Measurements from ENCODE around the gene HYAL3.
"Not testable (repeated sequence)": the region's sequence is repeated elsewhere in the genome, so short reads cannot be mapped to it uniquely, and the experiment has no call there.

Gene HYAL3

DNA sequence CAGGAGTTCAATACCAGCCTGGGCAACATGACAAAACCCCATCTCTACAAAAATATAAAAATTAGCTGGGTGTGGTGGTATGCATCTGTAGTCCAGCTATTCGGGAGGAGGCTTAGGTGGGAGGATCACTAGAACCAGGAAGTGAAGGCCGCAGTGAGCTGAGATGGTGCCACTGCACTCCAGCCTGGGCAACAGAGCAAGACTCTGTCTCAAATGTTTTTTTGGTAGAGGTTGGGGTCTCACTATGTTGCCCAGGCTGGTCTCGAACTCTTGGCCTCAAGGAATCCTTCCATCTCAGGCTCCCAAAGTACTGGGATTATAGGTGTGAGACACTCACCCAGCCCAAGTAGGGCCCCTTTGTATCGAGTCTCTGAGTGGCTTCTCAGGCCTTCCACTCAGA lies 5.1 kb downstream of the HYAL3 start:
- no peak overlapping the region for H3K27ac ChIP-seq (ENCODE audit: low read length)
- peaks cover 3% of the 10 kb centered on the region; the same call in 1 of the 2 replicates for H3K4me1 ChIP-seq (ENCODE audit: insufficient read depth, low read length)
- peaks cover 16% of the 10 kb centered on the region for H3K36me3 ChIP-seq (ENCODE audit: insufficient read depth, low read depth, low read length)
- no peak overlapping the region for H3K9ac ChIP-seq (ENCODE audit: low read depth, low read length)
- H3K9me3 ChIP-seq (ENCODE audit: insufficient read depth, low read depth, low read length): no peaks in the 10 kb centered on the region
- H3K27me3 ChIP-seq (ENCODE audit: insufficient read depth, low read length): no peaks in the 10 kb centered on the region
- H3K4me3 ChIP-seq (ENCODE audit: low read length): no peak overlapping the region

DNA sequence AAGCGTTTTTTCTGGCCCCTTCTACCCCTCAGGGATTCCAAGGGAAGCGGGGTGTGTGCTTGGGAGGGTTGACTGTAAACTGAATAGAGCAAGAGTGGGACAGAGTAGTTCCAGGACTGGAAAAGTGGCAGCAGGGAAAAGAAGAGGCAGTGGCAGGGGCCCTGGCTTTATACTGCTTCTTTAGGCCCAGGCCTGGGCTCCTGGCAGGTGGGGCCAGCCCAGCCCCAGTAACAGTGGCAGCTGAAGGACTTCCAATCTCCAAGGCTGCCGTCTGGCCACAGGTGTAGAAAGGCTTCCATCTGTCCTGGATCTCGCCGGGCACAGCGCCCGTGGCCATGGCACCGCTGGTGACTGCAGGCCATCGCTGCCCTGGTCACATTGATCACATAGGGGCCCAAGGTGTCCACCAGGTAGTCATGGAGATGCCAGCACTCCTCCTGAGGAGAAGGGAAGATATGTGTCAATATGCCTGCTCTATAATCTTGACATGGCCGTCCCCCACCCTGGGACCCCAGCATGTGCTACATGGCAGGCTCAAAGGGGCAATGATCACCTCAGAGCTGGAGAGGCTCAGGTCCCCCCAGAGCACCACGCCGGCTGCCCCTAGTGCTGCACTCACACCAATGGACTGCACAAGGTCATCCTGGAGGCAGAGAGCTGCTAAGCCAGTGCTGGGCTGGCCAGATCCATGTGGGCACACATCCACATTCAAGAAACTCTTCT lies 6.0 kb downstream of the HYAL3 start:
- Histone ChIP-seq H3K27me3 (ENCODE audit: insufficient read depth, low read length) (no peaks in the 10 kb centered on the region), H3K36me3 (ENCODE audit: insufficient read depth, low read depth, low read length) (peaks cover 24% of the 10 kb centered on the region), H3K9me3 (ENCODE audit: insufficient read depth, low read depth, low read length) (no peaks in the 10 kb centered on the region), H3K9ac (ENCODE audit: low read depth, low read length) (peak overlapping the region; percentile 75; the same call in 1 of the 2 replicates), H3K27ac (ENCODE audit: low read length) (no peak overlapping the region), H3K4me3 (ENCODE audit: low read length) (peak overlapping the region; percentile 94; the same call in 1 of the 2 replicates), H3K4me1 (ENCODE audit: insufficient read depth, low read length) (peaks cover 3% of the 10 kb centered on the region; the same call in 1 of the 2 replicates)

DNA sequence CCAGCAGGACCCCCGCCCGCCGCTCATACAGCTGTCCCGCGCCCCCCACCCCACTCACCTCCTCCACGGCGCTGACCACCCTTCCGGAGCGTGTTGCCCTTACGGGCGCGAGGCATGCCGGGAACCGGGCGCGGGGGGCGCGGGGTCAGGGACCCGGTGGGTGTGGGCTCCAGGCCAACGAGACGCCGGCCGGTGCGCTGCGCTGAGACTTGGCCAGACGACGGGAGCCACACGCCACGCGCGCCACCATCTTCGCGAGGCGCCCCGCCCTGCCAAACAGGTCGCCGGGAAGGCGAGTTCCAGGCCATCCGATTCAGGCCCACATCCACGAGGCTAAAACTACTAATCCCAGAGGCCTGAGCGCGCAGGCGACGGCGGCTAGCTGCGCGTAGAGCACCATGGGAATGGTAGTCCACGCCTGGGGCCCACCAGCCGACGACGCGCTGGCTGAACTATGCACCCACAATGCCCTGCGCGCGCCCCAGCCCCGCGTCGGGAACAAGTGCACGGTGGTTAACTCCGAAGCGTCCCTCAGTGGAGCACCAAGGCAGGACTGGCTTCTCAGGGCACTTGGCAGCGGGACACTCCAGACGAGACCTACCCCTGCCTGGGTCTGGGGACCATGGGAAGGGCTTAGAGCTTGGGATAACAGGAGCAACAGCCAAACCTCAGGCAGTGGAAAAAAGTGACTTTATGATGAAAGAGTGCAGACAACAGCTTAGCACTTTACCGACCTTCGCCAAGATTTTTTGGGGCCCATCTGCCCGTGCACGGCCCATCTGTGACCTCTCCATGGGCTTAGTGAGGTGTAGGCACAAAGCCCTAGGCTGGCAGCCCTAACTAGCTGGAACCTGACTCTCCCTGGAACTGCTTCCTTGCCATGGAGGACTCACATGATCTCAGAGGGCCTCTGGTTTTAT lies 6.8 kb downstream of the HYAL3 start, which contains the start of gene IFRD2:
Gene IFRD2 (minus strand): TSS at position 271 of the 920 bp plus-strand sequence. CDS start 155 bp downstream, at position 116.
- Histone ChIP-seq H3K9me3 (ENCODE audit: insufficient read depth, low read depth, low read length) (no peaks in the 10 kb centered on the region), H3K27ac (ENCODE audit: low read length) (peak within 1 kb of the TSS; percentile 54), H3K27me3 (ENCODE audit: insufficient read depth, low read length) (no peaks in the 10 kb centered on the region), H3K4me1 (ENCODE audit: insufficient read depth, low read length) (peaks cover 3% of the 10 kb centered on the region; the same call in 1 of the 2 replicates), H3K36me3 (ENCODE audit: insufficient read depth, low read depth, low read length) (peaks cover 32% of the 10 kb centered on the region), H3K4me3 (ENCODE audit: low read length) (peak within 1 kb of the TSS; percentile 94), H3K9ac (ENCODE audit: low read depth, low read length) (peak within 1 kb of the TSS; percentile 88)

DNA sequence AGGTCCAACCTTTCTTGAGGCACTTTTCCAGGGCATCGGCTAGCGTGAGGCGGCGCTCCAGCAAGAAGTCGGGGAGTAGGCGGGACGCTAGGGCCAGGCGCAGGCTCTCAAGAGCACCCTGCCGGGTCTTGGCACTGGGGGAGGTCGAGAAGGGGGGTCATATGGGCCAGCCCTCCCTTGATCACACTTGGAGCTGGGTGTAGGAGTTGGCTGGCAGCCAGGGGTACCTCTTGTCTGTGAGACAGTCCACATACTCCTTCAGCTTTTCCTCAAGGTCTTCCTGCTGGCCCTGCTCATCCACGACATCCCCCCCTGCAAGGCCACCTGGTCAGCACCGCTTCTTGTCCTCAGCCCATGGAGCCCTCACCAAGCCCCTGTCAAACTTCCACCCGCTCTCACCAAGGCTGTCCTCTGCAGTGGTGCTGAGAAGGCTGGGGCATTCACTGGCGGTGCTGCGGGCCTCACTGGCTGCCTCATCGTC lies 9.0 kb downstream of the HYAL3 start:
- H3K9me3 ChIP-seq (ENCODE audit: insufficient read depth, low read depth, low read length): no peaks in the 10 kb centered on the region
- no peak overlapping the region for H3K9ac ChIP-seq (ENCODE audit: low read depth, low read length)
- no peak overlapping the region for H3K27ac ChIP-seq (ENCODE audit: low read length)
- no peak overlapping the region for H3K4me3 ChIP-seq (ENCODE audit: low read length)
- H3K27me3 ChIP-seq (ENCODE audit: insufficient read depth, low read length): no peaks in the 10 kb centered on the region
- H3K4me1 ChIP-seq (ENCODE audit: insufficient read depth, low read length): peaks cover 3% of the 10 kb centered on the region; the same call in 1 of the 2 replicates
- peaks cover 42% of the 10 kb centered on the region for H3K36me3 ChIP-seq (ENCODE audit: insufficient read depth, low read depth, low read length)

DNA sequence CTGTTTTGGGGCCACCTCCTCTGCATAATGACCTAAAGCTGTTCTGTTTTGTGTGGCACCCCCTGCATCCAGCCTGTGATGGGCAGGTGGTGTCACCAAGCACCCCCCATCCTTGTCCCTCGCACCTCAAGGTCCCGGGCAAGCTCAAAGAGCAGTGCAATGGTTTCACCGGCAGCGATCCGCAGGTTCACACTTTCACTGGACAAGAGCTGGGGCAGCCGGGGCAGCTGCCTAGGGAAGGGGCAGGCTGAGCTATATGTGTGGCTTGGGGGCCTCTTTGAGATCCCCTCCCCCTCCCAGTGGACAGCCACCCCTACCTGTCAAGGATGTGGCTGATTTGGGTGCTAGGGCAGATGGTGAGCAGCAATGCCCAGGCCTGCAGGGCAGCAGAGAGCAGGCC lies 10.1 kb downstream of the HYAL3 start:
- peaks cover 42% of the 10 kb centered on the region for H3K36me3 ChIP-seq (ENCODE audit: insufficient read depth, low read depth, low read length)
- H3K4me3 ChIP-seq (ENCODE audit: low read length): no peak overlapping the region
- peaks cover 3% of the 10 kb centered on the region; the same call in 1 of the 2 replicates for H3K4me1 ChIP-seq (ENCODE audit: insufficient read depth, low read length)
- H3K27ac ChIP-seq (ENCODE audit: low read length): no peak overlapping the region
- H3K27me3 ChIP-seq (ENCODE audit: insufficient read depth, low read length): no peaks in the 10 kb centered on the region
- H3K9ac ChIP-seq (ENCODE audit: low read depth, low read length): no peak overlapping the region
- no peaks in the 10 kb centered on the region for H3K9me3 ChIP-seq (ENCODE audit: insufficient read depth, low read depth, low read length)

DNA sequence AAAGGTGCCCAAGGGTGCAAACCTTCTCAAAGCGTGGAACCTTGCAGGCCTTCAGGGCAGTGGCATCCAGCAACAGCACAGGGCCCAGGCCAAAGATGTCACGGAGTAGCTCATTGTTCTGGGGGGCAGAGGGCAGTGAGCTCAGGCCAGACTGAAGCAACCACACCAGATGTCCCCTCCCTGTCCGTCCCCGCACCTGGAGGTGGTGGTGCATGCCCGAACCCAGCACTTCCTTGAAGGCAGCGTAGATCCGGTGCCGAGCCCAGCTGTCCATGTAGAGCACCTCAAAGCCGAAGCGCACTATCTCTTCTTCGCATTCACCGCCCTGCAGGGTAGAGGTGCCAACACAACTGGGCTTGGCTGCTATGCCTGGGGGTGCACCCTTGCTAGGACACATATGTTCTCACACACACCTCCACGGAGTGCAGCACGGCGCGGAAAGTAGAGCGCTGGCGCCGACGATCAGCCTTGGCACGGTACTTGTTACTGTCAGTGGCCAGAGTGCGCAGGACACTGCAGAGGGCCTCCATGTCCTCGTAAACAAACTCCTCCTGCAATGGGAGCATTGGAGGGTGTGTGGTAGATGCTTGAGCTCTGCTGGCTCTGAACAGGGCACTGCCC lies 10.7 kb downstream of the HYAL3 start:
- Histone ChIP-seq H3K4me3 (ENCODE audit: low read length) (no peak overlapping the region), H3K27ac (ENCODE audit: low read length) (no peak overlapping the region), H3K9ac (ENCODE audit: low read depth, low read length) (no peak overlapping the region), H3K27me3 (ENCODE audit: insufficient read depth, low read length) (no peaks in the 10 kb centered on the region), H3K36me3 (ENCODE audit: insufficient read depth, low read depth, low read length) (peaks cover 42% of the 10 kb centered on the region), H3K9me3 (ENCODE audit: insufficient read depth, low read depth, low read length) (no peaks in the 10 kb centered on the region), H3K4me1 (ENCODE audit: insufficient read depth, low read length) (peaks cover 3% of the 10 kb centered on the region; the same call in 1 of the 2 replicates)

DNA sequence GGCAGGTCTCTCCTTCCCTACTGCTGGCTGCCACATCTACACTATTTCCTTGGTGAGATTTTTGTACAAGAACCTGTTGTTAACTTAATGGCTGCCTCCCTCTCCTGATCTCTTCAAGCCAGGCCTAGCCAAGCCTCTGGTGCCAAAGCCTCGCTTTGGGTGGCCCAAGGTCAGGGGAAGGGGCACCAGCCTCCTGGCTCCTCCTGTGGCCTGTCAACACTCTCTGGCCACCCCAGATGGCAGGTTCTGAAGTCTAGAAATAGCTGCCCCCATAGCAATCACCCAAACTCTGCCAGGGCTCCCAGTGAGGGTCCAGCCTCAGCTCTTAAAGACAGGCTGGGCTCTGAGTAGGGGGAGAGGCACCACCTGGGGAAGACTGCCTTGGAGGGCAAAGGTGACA lies 11.9 kb downstream of the HYAL3 start:
- Histone ChIP-seq H3K4me3 (ENCODE audit: low read length) (no peak overlapping the region), H3K27me3 (ENCODE audit: insufficient read depth, low read length) (no peaks in the 10 kb centered on the region), H3K9ac (ENCODE audit: low read depth, low read length) (no peak overlapping the region), H3K27ac (ENCODE audit: low read length) (no peak overlapping the region), H3K4me1 (ENCODE audit: insufficient read depth, low read length) (no peaks in the 10 kb centered on the region), H3K36me3 (ENCODE audit: insufficient read depth, low read depth, low read length) (peaks cover 42% of the 10 kb centered on the region), H3K9me3 (ENCODE audit: insufficient read depth, low read depth, low read length) (no peaks in the 10 kb centered on the region)

DNA sequence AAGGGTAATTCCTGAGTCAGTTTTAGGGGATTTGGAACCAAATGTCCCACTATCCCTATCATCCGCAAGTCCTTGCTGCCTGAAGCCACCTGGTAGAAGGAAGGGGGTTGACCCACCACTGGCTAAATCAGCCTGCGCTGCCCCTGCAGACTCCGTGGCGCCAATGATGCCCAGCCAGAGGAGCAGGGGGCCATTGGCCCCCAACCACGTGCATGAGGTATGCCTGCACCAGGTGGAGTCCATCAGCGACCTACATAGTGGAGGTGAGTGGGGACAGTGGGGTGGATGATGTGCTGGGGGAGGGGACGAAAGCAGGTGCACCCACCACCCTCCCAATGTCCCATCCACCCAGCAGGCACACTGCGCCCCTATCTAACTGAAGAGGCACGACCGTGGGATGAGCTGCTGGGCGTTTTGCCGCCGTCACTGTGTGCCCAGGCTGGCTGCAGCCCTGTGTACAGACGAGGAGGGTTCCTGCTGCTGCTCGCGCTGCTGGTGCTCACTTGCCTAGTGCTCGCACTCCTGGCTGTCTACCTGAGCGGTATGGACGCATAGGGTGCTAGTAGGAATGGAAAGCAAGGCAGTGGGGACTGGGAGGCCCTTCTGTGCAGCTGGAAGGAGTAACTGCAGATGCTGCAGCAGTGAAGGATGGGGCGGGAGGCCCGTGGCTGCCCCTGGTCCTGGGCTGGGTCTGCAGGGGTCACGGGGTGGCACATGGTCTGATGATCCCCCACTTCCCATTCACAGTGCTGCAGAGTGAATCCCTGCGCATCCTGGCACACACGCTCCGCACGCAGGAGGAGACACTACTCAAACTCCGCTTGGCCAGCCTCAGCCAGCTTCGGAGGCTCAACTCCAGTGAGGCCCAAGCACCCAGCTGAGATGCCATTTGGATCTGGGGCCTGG lies 12.6 kb downstream of the HYAL3 start:
- H3K36me3 ChIP-seq (ENCODE audit: insufficient read depth, low read depth, low read length): peaks cover 42% of the 10 kb centered on the region
- no peaks in the 10 kb centered on the region for H3K4me1 ChIP-seq (ENCODE audit: insufficient read depth, low read length)
- H3K9ac ChIP-seq (ENCODE audit: low read depth, low read length): no peak overlapping the region
- no peaks in the 10 kb centered on the region for H3K27me3 ChIP-seq (ENCODE audit: insufficient read depth, low read length)
- H3K9me3 ChIP-seq (ENCODE audit: insufficient read depth, low read depth, low read length): no peaks in the 10 kb centered on the region
- H3K4me3 ChIP-seq (ENCODE audit: low read length): no peak overlapping the region
- no peak overlapping the region for H3K27ac ChIP-seq (ENCODE audit: low read length)

DNA sequence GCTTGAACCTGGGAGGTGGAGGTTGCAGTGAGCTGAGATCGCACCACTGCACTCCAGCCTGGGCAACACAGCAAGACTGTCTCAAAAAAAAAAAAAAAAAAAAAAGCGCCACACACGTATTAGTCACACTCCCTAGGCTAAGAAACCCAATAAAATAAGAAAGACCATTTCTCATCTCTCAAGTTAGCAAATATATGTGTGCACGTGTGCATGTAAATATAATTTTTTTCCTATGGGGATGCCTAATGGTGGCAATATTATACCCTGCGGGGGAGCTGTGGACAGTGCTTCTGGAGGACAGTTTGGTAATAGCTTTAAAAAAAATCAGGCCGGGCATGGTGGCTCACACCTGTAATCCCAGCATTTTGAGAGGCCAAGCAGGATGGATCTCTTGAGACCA lies 15.1 kb downstream of the HYAL3 start:
- H3K4me1 ChIP-seq (ENCODE audit: insufficient read depth, low read length); H3K4me3 ChIP-seq (ENCODE audit: low read length); H3K27ac ChIP-seq (ENCODE audit: low read length); H3K9ac ChIP-seq (ENCODE audit: low read depth, low read length); H3K9me3 ChIP-seq (ENCODE audit: insufficient read depth, low read depth, low read length); H3K27me3 ChIP-seq (ENCODE audit: insufficient read depth, low read length): not testable (repeated sequence)
- H3K36me3 ChIP-seq (ENCODE audit: insufficient read depth, low read depth, low read length): peaks cover 27% of the 10 kb centered on the region

DNA sequence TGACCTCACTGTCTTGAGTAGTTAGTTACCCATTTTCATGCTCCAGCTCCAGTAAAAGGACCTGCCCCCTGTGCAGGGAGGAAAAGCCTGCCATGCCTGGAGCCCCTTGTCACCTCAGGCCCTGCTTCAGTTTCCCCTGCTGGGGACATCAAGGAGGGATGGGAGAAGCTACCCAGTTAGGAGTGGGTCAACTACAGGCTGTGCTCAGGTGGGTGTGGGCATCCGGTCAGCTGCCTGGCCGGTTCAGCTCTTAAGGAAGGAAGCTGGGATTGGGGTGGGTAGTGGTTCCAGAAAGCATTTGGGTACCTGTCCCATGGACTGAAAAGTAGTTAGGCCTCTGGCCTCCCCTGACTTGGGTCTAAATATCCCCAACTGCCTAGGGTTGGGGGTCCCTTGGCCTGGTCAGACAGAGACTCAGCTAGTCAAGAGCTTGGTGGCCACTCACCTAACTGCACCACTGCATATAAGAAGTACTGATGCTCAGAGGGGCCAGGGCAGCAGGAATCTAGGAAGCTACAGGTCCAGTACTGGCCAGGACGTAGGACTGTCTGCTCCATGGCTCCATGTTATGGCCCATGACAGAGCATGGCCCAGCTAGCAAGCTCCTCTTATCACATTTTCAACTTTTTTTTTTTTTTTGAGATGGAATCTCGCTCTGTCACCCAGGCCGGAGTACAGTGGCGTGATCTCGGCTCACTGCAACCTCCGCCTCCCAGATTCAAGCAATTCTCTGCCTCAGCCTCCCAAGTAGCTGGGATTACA lies 19.8 kb downstream of the HYAL3 start:
- Histone ChIP-seq H3K9me3 (ENCODE audit: insufficient read depth, low read depth, low read length) (no peaks in the 10 kb centered on the region), H3K4me1 (ENCODE audit: insufficient read depth, low read length) (no peaks in the 10 kb centered on the region), H3K27me3 (ENCODE audit: insufficient read depth, low read length) (peaks cover 36% of the 10 kb centered on the region), H3K9ac (ENCODE audit: low read depth, low read length) (no peak overlapping the region), H3K27ac (ENCODE audit: low read length) (no peak overlapping the region), H3K36me3 (ENCODE audit: insufficient read depth, low read depth, low read length) (no peaks in the 10 kb centered on the region), H3K4me3 (ENCODE audit: low read length) (no peak overlapping the region)
